Measurements from ENCODE around the gene ERC1.

Gene ERC1

GRCh38 chr12:1020389-1020788 lies 29.4 kb downstream of the ERC1 start:
- DNase-seq (ENCODE audit: low read depth, low spot score), result no peak
- POLR2A ChIA-PET, result no interaction called here
- CTCF ChIA-PET, result interaction anchor here (0.7 to 0.8 kb wide), 2 partner anchors 11 to 14 kb away, joined by 3 to 4 read pairs; no protein-coding TSS in a partner anchor
- TF ChIP-seq, protein P1, sequence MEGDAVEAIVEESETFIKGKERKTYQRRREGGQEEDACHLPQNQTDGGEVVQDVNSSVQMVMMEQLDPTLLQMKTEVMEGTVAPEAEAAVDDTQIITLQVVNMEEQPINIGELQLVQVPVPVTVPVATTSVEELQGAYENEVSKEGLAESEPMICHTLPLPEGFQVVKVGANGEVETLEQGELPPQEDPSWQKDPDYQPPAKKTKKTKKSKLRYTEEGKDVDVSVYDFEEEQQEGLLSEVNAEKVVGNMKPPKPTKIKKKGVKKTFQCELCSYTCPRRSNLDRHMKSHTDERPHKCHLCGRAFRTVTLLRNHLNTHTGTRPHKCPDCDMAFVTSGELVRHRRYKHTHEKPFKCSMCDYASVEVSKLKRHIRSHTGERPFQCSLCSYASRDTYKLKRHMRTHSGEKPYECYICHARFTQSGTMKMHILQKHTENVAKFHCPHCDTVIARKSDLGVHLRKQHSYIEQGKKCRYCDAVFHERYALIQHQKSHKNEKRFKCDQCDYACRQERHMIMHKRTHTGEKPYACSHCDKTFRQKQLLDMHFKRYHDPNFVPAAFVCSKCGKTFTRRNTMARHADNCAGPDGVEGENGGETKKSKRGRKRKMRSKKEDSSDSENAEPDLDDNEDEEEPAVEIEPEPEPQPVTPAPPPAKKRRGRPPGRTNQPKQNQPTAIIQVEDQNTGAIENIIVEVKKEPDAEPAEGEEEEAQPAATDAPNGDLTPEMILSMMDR (IDR thresholded peaks at IDR 0.05; ENCODE audit: insufficient read depth, low read length, missing control alignments), result no peak
- no peak overlapping the region for H3K4me3 ChIP-seq (ENCODE audit: low read depth, low read length)

GRCh38 chr12:1022032-1022970 lies 31.3 kb downstream of the ERC1 start:
- no peak for DNase-seq (ENCODE audit: low read depth, low spot score)
- TF ChIP-seq, protein P1 (IDR thresholded peaks at IDR 0.05; ENCODE audit: insufficient read depth, low read length, missing control alignments), result no peak
- ChIA-PET POLR2A (no interaction called here), CTCF (no interaction called here)
- no peak overlapping the region for H3K4me3 ChIP-seq (ENCODE audit: low read depth, low read length)

DNA sequence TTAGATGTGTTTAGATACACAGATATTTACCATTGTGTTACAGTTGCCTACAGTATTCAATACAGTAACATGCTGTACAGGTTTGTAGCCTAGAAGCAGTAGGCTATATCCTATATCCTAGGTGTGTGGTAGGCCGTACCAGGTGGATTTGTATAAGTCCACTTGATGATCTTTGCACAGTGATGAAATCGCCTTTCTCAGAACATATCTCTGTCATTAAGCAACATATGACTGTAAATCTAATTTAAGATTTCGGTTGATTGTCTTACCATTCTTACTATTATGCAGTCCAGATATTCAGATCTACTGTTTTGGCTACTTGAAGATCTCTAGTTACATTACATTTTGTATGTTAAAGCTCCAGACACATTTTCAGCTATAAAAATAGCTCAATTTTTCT lies 39.8 kb downstream of the ERC1 start:
- no peak overlapping the region for H3K4me3 ChIP-seq (ENCODE audit: low read depth, low read length)
- CTCF ChIA-PET, result interaction anchor here (1.6 kb wide), 1 partner anchor 10 kb away, joined by 4 read pairs; no protein-coding TSS in a partner anchor
- POLR2A ChIA-PET, result no interaction called here
- TF ChIP-seq, protein P1 (IDR thresholded peaks at IDR 0.05; ENCODE audit: insufficient read depth, low read length, missing control alignments), result no peak
- no peak for DNase-seq (ENCODE audit: low read depth, low spot score)

DNA sequence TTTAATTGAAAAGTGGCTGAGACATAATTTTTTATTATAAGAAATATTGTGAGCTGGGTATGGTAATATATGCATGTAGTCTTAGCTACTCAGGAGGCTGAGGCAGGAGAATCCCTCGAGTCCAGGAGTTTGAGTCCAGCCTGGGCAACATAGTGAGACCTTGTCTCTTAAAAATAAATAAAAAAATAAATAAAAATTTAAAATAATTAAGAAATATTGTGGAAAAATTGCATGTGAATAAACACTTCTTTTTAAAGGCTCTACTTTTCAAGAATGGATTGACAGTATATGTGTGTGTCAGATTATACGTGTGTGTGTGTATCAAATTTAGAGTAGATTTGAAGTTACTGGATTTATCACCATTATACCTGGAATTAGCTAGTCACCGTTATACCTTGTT lies 43.2 kb downstream of the ERC1 start:
- no peak for DNase-seq (ENCODE audit: low read depth, low spot score)
- no peak overlapping the region for H3K4me3 ChIP-seq (ENCODE audit: low read depth, low read length)
- ChIA-PET CTCF (interaction anchor here (1.4 kb wide), 1 partner anchor 14 kb away, joined by 3 read pairs; no protein-coding TSS in a partner anchor), POLR2A (no interaction called here)
- TF ChIP-seq, protein P1 (IDR thresholded peaks at IDR 0.05; ENCODE audit: insufficient read depth, low read length, missing control alignments), result no peak

GRCh38 chr12:1034751-1035457 lies 43.9 kb downstream of the ERC1 start:
- H3K4me3 ChIP-seq (ENCODE audit: low read depth, low read length), result no peak overlapping the region
- TF ChIP-seq, protein P1 (IDR thresholded peaks at IDR 0.05; ENCODE audit: insufficient read depth, low read length, missing control alignments), result no peak
- no peak for DNase-seq (ENCODE audit: low read depth, low spot score)
- ChIA-PET POLR2A (no interaction called here), CTCF (interaction anchor here (1.4 kb wide), 1 partner anchor 14 kb away, joined by 3 read pairs; no protein-coding TSS in a partner anchor)

DNA sequence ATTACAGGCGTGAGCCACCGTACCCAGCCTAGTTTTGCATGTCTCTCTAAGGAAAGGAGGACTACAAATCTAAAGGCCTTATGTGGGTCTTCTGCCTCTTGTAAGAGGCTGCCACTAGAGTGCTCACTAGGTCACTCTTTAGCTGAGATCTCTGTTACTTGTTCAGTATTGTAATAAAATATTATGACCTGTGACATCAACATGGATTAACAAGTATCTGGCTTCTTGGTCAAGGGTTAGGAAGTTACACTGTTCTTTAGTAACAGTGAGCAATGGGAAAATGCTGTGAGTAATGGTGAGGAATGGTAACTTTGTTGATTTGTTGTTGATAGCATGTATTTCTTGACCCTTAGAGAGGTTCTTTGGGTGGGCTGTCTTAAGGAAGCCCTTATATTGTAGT lies 50.5 kb downstream of the ERC1 start:
- POLR2A ChIA-PET, result no interaction called here
- DNase-seq (ENCODE audit: low read depth, low spot score), result no peak
- TF ChIP-seq, protein P1 (IDR thresholded peaks at IDR 0.05; ENCODE audit: insufficient read depth, low read length, missing control alignments), result no peak
- H3K4me3 ChIP-seq (ENCODE audit: low read depth, low read length), result no peak overlapping the region
- CTCF ChIA-PET, result no interaction called here
